Subcutaneous adipose tissue (tissue), 4 donors: ENCODE measurements around the gene SLC16A4. TPM values are rescaled to one million over a fixed set of nuclear protein-coding genes. Genes with fewer than 3 reads are reported as not detected.

Experiments used
- CTCF ChIP-seq: fragments of 450-650 bp; IDR thresholded peaks from one replicate; pipeline ENCODE4 v1.5.1; 2016; ENCODE audit warnings: low read depth, mild to moderate bottlenecking, control low read depth, antibody characterized with exemption, moderate library complexity
- total RNA-seq, 4 donors: library from RNA; depleted of rRNA; stranded (reverse); fragments of >200 nt; gene quantifications; one replicate each; pipeline ENCODE4 v1.1.0, GENCODE V29; 2016

The SLC16A4 gene
- total RNA-seq, 4 donors from 2014 or later = 1.9 to 7.3 (median 4.1) TPM

- TF ChIP-seq CTCF = no peak
Measured at GRCh38 chr1:110385369-110385768, 5.5 kb downstream of the SLC16A4 start.

- TF ChIP-seq CTCF = no peak
Measured at GRCh38 chr1:110384581-110385321, 6.1 kb downstream of the SLC16A4 start.

- no peak for TF ChIP-seq CTCF
Measured at GRCh38 chr1:110383251-110383990, 7.4 kb downstream of the SLC16A4 start.

- TF ChIP-seq CTCF = no peak
Measured at GRCh38 chr1:110380672-110381283, 10.0 kb downstream of the SLC16A4 start.

GRCh38 chr1:110375490-110375889 lies 15.3 kb downstream of the SLC16A4 start:
- TF ChIP-seq CTCF = no peak

GRCh38 chr1:110370827-110371226 lies 20.0 kb downstream of the SLC16A4 start:
- no peak for TF ChIP-seq CTCF

GRCh38 chr1:110364221-110364620 lies 26.6 kb downstream of the SLC16A4 start:
- TF ChIP-seq CTCF = no peak
